Esophagus mucosa (tissue), 1 donor: ENCODE measurements around the gene ZNF224. TPM values are rescaled to one million over a fixed set of nuclear protein-coding genes. Genes with fewer than 3 reads are reported as not detected.
A peak's percentile ranks its signal among the peaks of the same experiment; 100 is the strongest.

Experiments
- ATAC-seq: fragments of 200-7000 bp; cut with Tn5 transposase; one replicate; pipeline ENCODE4 v1.9.1; 2020
- total RNA-seq: library from RNA; stranded (reverse); gene quantifications from one replicate; pipeline ENCODE4 v1.2.4, GENCODE V29; 2023
- donor health status: DM: yes; HTN: yes; CAD: no.

Gene ZNF224
- total RNA-seq, 1 donor from 2014 or later = 6.2 TPM

- ATAC-seq = no peak
Observed at GRCh38 chr19:44131955-44132354, 37.8 kb downstream of the ZNF224 start.

GRCh38 chr19:44141191-44142058 lies 47.3 kb downstream of the ZNF224 start, which contains the start of gene ZNF234:
Gene ZNF234 (plus strand): TSS chr19:44141554. CDS start chr19:44144633, 3,079 bp downstream.
- ATAC-seq = peak; percentile 81

- no peak for ATAC-seq
Observed at GRCh38 chr19:44142059-44142433, 47.9 kb downstream of the ZNF224 start.

- ATAC-seq = no peak
Observed at GRCh38 chr19:44149776-44150175, 55.6 kb downstream of the ZNF224 start.

GRCh38 chr19:44151491-44151890 lies 57.3 kb downstream of the ZNF224 start:
- no peak for ATAC-seq

- ATAC-seq = no peak
Observed at GRCh38 chr19:44156475-44156874, 62.3 kb downstream of the ZNF224 start.

Other genes with a start within 250 kb of the ZNF224 start
- 0.36 TPM for gene ZNF404, start 210.4 kb upstream of the ZNF224 start, total RNA-seq
- 6.0 TPM for gene ZNF45, start 159.1 kb upstream of the ZNF224 start, total RNA-seq
- 0.88 TPM for gene ZNF221, start 143.1 kb upstream of the ZNF224 start, total RNA-seq
- gene ZNF155, start 110.2 kb upstream of the ZNF224 start, total RNA-seq = 1.8 TPM
- gene ZNF230, start 91.4 kb upstream of the ZNF224 start, total RNA-seq = 2.1 TPM
- 1.00 TPM for gene ZNF222, start 69.0 kb upstream of the ZNF224 start, total RNA-seq
- 2.2 TPM for gene ZNF223, start 42.3 kb upstream of the ZNF224 start, total RNA-seq
- 0.36 TPM for gene ZNF284, start 22.2 kb upstream of the ZNF224 start, total RNA-seq
- gene ZNF225, start 19.0 kb downstream of the ZNF224 start, total RNA-seq = 1.8 TPM
- gene ZNF234, start 47.2 kb downstream of the ZNF224 start, total RNA-seq = 3.0 TPM
- gene ZNF226, start 70.7 kb downstream of the ZNF224 start, total RNA-seq = 12.4 TPM
- 6.1 TPM for gene ZNF227, start 118.2 kb downstream of the ZNF224 start, total RNA-seq
- not detected for gene ZNF233, start 165.5 kb downstream of the ZNF224 start, total RNA-seq
- gene ZNF235, start 210.7 kb downstream of the ZNF224 start, total RNA-seq = 2.5 TPM